CD14-positive monocyte (primary cell): Measurements from ENCODE around the gene GKAP1. TPM values are rescaled to one million over a fixed set of nuclear protein-coding genes. Genes with fewer than 3 reads are reported as not detected.
"Not testable (repeated sequence)": the region's sequence is repeated elsewhere in the genome, so short reads cannot be mapped to it uniquely, and the experiment has no call there.

Experiments used
- DNase-seq, 3 donors: peaks; one replicate each; pipeline ENCODE4 v3.0.0-alpha.2; 2011 to 2022
- H2AFZ ChIP-seq: 2 replicates; pipeline ENCODE4 v1.6.0; 2012; ENCODE audit warnings: mild to moderate bottlenecking, low read depth, low read length, inconsistent platforms; ENCODE audit not compliant: insufficient read depth, poor library complexity, severe bottlenecking
- H3K27ac ChIP-seq, 2 donors: 1 replicate in 1 of 2; 2 replicates in 1 of 2; pipeline ENCODE4 v1.5.1; 2012 to 2013; ENCODE audit warnings: low read length in 2 of 2, control low read depth in 1 of 2, inconsistent platforms in 1 of 2, low read depth in 1 of 2, mild to moderate bottlenecking in 1 of 2
- H3K27me3 ChIP-seq, 2 donors: one replicate each; pipeline versions ENCODE4 v1.6.0 to v1.6.1; 2011 to 2013; ENCODE audit warnings: low read length in 2 of 2; ENCODE audit not compliant: control insufficient read depth in 2 of 2, insufficient read depth in 2 of 2
- H3K36me3 ChIP-seq, 2 donors: replicated peaks in 1 of 2; 1 replicate in 1 of 2; 2 replicates in 1 of 2; pipeline versions ENCODE4 v1.5.1 to v1.6.1; 2012 to 2013; ENCODE audit warnings: low read length in 2 of 2, control low read depth in 1 of 2, inconsistent platforms in 1 of 2, mild to moderate bottlenecking in 1 of 2; ENCODE audit not compliant: insufficient read depth in 2 of 2, control insufficient read depth in 1 of 2
- H3K4me1 ChIP-seq, 2 donors: 1 replicate in 1 of 2; 2 replicates in 1 of 2; pipeline versions ENCODE4 v1.5.1 to v1.6.1; 2012 to 2013; ENCODE audit warnings: low read length in 2 of 2, control low read depth in 1 of 2, inconsistent platforms in 1 of 2, mild to moderate bottlenecking in 1 of 2, moderate library complexity in 1 of 2; ENCODE audit not compliant: insufficient read depth in 2 of 2, control insufficient read depth in 1 of 2
- H3K4me2 ChIP-seq: replicated peaks from 2 replicates; pipeline ENCODE3; 2012; ENCODE audit warnings: low read length, moderate library complexity, mild to moderate bottlenecking; ENCODE audit not compliant: poor library complexity, severe bottlenecking; ENCODE audit errors: extremely low read depth
- H3K4me3 ChIP-seq, 3 experiments: fragments of 200-600 bp in 1 of 3; sonication (generic) in 1 of 3; replicated peaks in 1 of 3; 1 replicate in 2 of 3; 2 replicates in 1 of 3; pipeline ENCODE4 v1.5.1; 2011 to 2013; ENCODE audit warnings: low read length in 3 of 3, mild to moderate bottlenecking in 3 of 3, control low read depth in 2 of 3, low read depth in 2 of 3, inconsistent platforms in 1 of 3, moderate library complexity in 1 of 3
- H3K79me2 ChIP-seq: 2 replicates; pipeline ENCODE4 v1.6.0; 2012; ENCODE audit warnings: mild to moderate bottlenecking, control low read depth, inconsistent platforms, low read length, moderate library complexity; ENCODE audit not compliant: insufficient read depth
- H3K9ac ChIP-seq: 2 replicates; pipeline ENCODE4 v1.6.0; 2017; ENCODE audit warnings: low read length, mild to moderate bottlenecking; ENCODE audit not compliant: insufficient read depth, poor library complexity, severe bottlenecking
- H3K9me3 ChIP-seq, 2 donors: replicated peaks in 1 of 2; 1 replicate in 1 of 2; 2 replicates in 1 of 2; pipeline versions ENCODE4 v1.5.1 to v1.6.1; 2012 to 2013; ENCODE audit warnings: low read length in 2 of 2, control low read depth in 1 of 2; ENCODE audit not compliant: control insufficient read depth in 1 of 2, insufficient read depth in 1 of 2
- H4K20me1 ChIP-seq: 2 replicates; pipeline ENCODE4 v1.6.0; 2012; ENCODE audit warnings: mild to moderate bottlenecking, low read length, control low read depth, moderate library complexity; ENCODE audit not compliant: insufficient read depth
- H3K27ac Mint-ChIP-seq, 7 donors: one replicate each; pipeline ENCODE4 v1.8.0; 2020; ENCODE audit warnings: mild to moderate bottlenecking in 7 of 7, mixed read lengths in 7 of 7, moderate library complexity in 6 of 7, inconsistent platforms in 2 of 7
- H3K27me3 Mint-ChIP-seq, 3 donors: one replicate each; pipeline ENCODE4 v1.8.0; 2021 to 2022; ENCODE audit warnings: low read depth in 3 of 3, mild to moderate bottlenecking in 3 of 3, mixed read lengths in 3 of 3, moderate library complexity in 3 of 3, inconsistent platforms in 1 of 3
- H3K36me3 Mint-ChIP-seq, 2 donors: one replicate each; pipeline ENCODE4 v1.8.0; 2020; ENCODE audit warnings: mixed read lengths in 2 of 2, inconsistent platforms in 1 of 2, mild to moderate bottlenecking in 1 of 2
- H3K4me1 Mint-ChIP-seq: one replicate; pipeline ENCODE4 v1.8.0; 2020; ENCODE audit warnings: mild to moderate bottlenecking, mixed read lengths
- H3K4me3 Mint-ChIP-seq, 2 donors: one replicate each; pipeline ENCODE4 v1.8.0; 2020; ENCODE audit warnings: mild to moderate bottlenecking in 2 of 2, mixed read lengths in 2 of 2, moderate library complexity in 1 of 2
- H3K9me3 Mint-ChIP-seq, 7 donors: one replicate each; pipeline ENCODE4 v1.8.0; 2020 to 2022; ENCODE audit warnings: mixed read lengths in 7 of 7, mild to moderate bottlenecking in 6 of 7, moderate library complexity in 6 of 7, inconsistent platforms in 2 of 7
- WGBS: methylation state at CpG from one replicate; pipeline ENCODE4 v1.1.5; 2013; ENCODE audit warnings: missing lambda C conversion rate; ENCODE audit not compliant: insufficient coverage; 5-methylcytosine and 5-hydroxymethylcytosine counted together
- intact Hi-C, 2 donors: fragments of 100-400 bp; cut with micrococcal nuclease; formaldehyde crosslinking; loops; one replicate each; pipeline versions ENCODE4 v1.15.0 to v1.15.1; 2023
- polyA minus RNA-seq: library from RNA; depleted of rRNA, polyadenylated mRNA; stranded (reverse); fragments of >200 nt; gene quantifications from 2 replicates; pipeline ENCODE4 v1.2.3, GENCODE V29; 2012
- polyA plus RNA-seq, 3 donors: library from polyadenylated mRNA; depleted of rRNA in 1 of 3; unstranded in 2 of 3; stranded (reverse) in 1 of 3; fragments of 300-500 nt in 2 of 3; fragments of >200 nt in 1 of 3; fragmentation: Illumina TruSeq in 2 of 3; gene quantifications; 1 replicate in 2 of 3; 2 replicates in 1 of 3; pipeline ENCODE4 v1.2.3, GENCODE V29; 2012 to 2021
- total RNA-seq, 12 experiments: library from RNA in 1 of 12; stranded (reverse) in 1 of 12; fragments of 120-200 nt in 1 of 12; gene quantifications; one replicate each; pipeline ENCODE4 v1.2.4 and lab custom pipeline; 2013 to 2026; ENCODE audit warnings: mixed read lengths in 6 of 12, inconsistent platforms in 1 of 12
- TF ChIP-seq, protein P1 (sequence below): fragments of 200-600 bp; IDR thresholded peaks from one replicate; pipeline ENCODE4 v1.8.0; 2022; ENCODE audit warnings: antibody characterized with exemption, mild to moderate bottlenecking

GKAP1 gene
- 3.5 TPM for total RNA-seq (2013)
- polyA plus RNA-seq, result 1 to 10 TPM in 2 of 3 donors, under 1 TPM in 1; 0.71 to 1.5 (median 1.4) TPM
- polyA minus RNA-seq, result 0.55 and 0.72 TPM in 2 replicates
- total RNA-seq (lab: John Stamatoyannopoulos, UW), result 1.4 to 9.4 (median 3.2) reads per million in 11 experiments

DNA sequence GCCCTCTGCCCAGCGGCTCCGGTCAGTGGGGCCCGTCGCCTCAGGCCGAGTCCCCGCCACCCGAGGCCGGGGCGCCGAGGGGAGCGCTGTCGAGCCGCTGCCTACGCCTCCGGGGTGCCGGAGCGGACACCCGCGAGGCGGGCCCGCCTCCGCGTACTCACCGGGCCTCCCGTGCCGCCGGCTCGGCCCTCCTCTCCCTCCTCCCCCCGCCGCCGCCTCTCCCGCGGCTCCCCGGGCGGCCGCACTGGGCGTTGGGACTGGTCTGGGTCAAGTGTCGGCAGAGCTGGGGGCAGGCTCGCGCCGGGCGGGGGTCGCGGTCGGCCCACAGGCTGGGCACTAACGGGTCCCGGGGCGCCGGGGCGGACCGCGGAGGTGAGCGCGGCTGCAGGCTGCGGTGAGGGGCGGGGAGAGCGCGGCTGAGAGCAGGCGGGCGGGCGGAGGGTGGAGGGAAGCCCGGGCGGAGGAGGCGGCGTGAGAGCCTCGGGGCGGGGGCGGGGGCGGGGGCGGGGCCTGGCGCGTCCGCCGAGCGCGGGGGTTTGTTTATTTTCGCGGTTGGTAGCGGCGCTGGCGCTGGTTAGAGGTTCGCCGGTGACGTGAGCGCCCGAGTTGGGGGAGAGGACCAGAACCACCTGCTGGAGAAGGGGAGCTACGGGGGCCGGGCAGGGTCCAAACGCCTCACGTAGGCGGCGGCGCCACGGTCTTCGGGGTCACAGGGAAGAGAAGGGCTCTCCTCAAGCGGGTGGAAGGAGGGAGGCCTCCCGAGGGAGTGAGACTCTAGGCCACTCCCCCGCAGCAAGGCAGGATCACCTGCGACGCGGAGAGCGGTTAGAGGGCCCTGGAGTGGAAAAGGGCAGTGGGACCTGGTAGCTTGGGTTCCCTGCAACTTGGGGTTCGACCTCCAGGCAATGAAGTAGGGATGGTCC is at the start of gene GKAP1:
Gene GKAP1, minus strand, starts transcription at position 414 of the 923 bp plus-strand sequence. CDS start 11,252 bp downstream, outside the sequence.
- Mint-ChIP-seq H3K4me3 (peak within 1 kb of the TSS; percentile 82 to 85), H3K27ac (peak within 1 kb of the TSS; percentile 54 to 91 (median 75))
- H3K4me3 ChIP-seq, result peak within 1 kb of the TSS; percentile 51 to 76 (median 56)
- not testable (repeated sequence) for H3K27me3 Mint-ChIP-seq, H3K36me3 ChIP-seq, H3K79me2 ChIP-seq, H3K9me3 ChIP-seq, H3K9me3 Mint-ChIP-seq, H3K4me1 Mint-ChIP-seq, H3K27me3 ChIP-seq, H3K36me3 Mint-ChIP-seq, H3K27ac ChIP-seq, H4K20me1 ChIP-seq
- H3K9ac ChIP-seq, result peak within 1 kb of the TSS; percentile 67
- H2AFZ ChIP-seq, result peak within 1 kb of the TSS; percentile 81
- peak within 1 kb of the TSS; percentile 57 for H3K4me2 ChIP-seq
- intact Hi-C loops, result loop anchor here in 1 of 2 donors (10.0 kb wide), 1 partner anchor 107 kb away; the partner anchor contains the start of gene KIF27
- under 1% methylated on average over 45 of the region's 103 CpGs for WGBS
- DNase-seq, result peak; percentile 48 to 56 (median 49)
- H3K4me1 ChIP-seq, result peaks cover 6 to 14% of the 10 kb centered on the region in 2 donors
- TF ChIP-seq, protein P1, sequence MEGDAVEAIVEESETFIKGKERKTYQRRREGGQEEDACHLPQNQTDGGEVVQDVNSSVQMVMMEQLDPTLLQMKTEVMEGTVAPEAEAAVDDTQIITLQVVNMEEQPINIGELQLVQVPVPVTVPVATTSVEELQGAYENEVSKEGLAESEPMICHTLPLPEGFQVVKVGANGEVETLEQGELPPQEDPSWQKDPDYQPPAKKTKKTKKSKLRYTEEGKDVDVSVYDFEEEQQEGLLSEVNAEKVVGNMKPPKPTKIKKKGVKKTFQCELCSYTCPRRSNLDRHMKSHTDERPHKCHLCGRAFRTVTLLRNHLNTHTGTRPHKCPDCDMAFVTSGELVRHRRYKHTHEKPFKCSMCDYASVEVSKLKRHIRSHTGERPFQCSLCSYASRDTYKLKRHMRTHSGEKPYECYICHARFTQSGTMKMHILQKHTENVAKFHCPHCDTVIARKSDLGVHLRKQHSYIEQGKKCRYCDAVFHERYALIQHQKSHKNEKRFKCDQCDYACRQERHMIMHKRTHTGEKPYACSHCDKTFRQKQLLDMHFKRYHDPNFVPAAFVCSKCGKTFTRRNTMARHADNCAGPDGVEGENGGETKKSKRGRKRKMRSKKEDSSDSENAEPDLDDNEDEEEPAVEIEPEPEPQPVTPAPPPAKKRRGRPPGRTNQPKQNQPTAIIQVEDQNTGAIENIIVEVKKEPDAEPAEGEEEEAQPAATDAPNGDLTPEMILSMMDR, result peak; percentile 16

DNA sequence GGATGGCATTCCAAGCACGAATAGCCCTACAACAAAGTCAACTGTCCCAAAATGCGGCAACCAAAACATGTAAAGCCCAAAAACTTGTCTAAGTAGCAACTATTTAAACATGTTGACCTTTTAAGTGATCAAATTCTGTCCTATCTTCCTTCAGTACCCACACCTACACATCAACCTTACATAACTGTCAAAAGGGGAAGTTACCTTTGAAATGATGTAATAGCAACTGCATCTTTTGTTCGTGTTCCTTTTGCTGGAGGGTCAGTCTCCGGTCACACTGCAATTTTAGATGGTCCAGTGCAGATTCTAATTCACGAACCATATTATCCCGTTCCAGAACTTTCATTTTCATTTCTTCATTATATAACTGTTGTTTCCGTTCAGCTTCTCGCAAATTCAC is 32.3 kb upstream of the GKAP1 start:
- 100% methylated on average over 2 of the region's 8 CpGs for WGBS
- H3K4me3 Mint-ChIP-seq, H3K27ac Mint-ChIP-seq, H3K36me3 ChIP-seq, H3K9me3 ChIP-seq, DNase-seq, H3K79me2 ChIP-seq, H3K9ac ChIP-seq, H3K4me1 Mint-ChIP-seq, H3K4me3 ChIP-seq, H3K9me3 Mint-ChIP-seq, H3K4me2 ChIP-seq, H3K27ac ChIP-seq, H3K4me1 ChIP-seq, intact Hi-C loops, H3K27me3 Mint-ChIP-seq, H4K20me1 ChIP-seq, H2AFZ ChIP-seq, H3K27me3 ChIP-seq, H3K36me3 Mint-ChIP-seq: not testable (repeated sequence)
